WTC11 (cell line): ENCODE measurements around the gene MAPK12. TPM values are rescaled to one million over a fixed set of nuclear protein-coding genes. Genes with fewer than 3 reads are reported as not detected.

ENCODE experiments used
- ATAC-seq: fragments of 200-7000 bp; cut with Tn5 transposase; 2 replicates; pipeline ENCODE4 v1.10.0; 2021; ENCODE audit warnings: mild to moderate bottlenecking, moderate library complexity
- CTCF ChIA-PET: fragments of 300-600 bp; sonication (Branson Sonifier 250); formaldehyde crosslinking; loops from one replicate; lab custom pipeline; 2021; ENCODE audit warnings: antibody characterized with exemption; lab: Charles Lee
- POLR2A ChIA-PET: fragments of 350-600 bp; sonication (Branson Sonifier 250); formaldehyde crosslinking; loops from one replicate; lab custom pipeline; 2021; ENCODE audit warnings: antibody characterized with exemption; lab: Charles Lee
- DNase-seq: peaks from one replicate; pipeline ENCODE4 v3.0.0; 2021; ENCODE audit warnings: low spot score
- H3K27ac Mint-ChIP-seq: 2 replicates; pipeline ENCODE4 v1.8.0; 2021; ENCODE audit warnings: mixed read lengths
- H3K27me3 Mint-ChIP-seq: 2 replicates; pipeline ENCODE4 v1.8.0; 2021; ENCODE audit warnings: low read depth, mild to moderate bottlenecking, moderate library complexity, mixed read lengths
- H3K36me3 Mint-ChIP-seq: 2 replicates; pipeline ENCODE4 v1.8.0; 2021; ENCODE audit warnings: mixed read lengths
- H3K4me1 Mint-ChIP-seq: 2 replicates; pipeline ENCODE4 v1.8.0; 2022; ENCODE audit warnings: mixed read lengths
- H3K4me3 Mint-ChIP-seq: 2 replicates; pipeline ENCODE4 v1.8.0; 2021; ENCODE audit warnings: mild to moderate bottlenecking, moderate library complexity, mixed read lengths
- H3K9me3 Mint-ChIP-seq: 2 replicates; pipeline ENCODE4 v1.8.0; 2021; ENCODE audit warnings: mixed read lengths
- AR ChIP-seq: fragments of 250-450 bp; sonication (Bioruptor Pico); IDR thresholded peaks from 2 replicates; pipeline ENCODE4 v1.9.0; 2021; ENCODE audit warnings: mild to moderate bottlenecking
- ARID4B ChIP-seq: sonication (generic); formaldehyde crosslinking; IDR thresholded peaks from 2 replicates; pipeline ENCODE4 v1.8.0; 2023; ENCODE audit warnings: missing genetic modification reagents, mild to moderate bottlenecking, borderline replicate concordance
- CBFB ChIP-seq: sonication (generic); formaldehyde crosslinking; IDR thresholded peaks from 2 replicates; pipeline ENCODE4 v1.8.1; 2022; ENCODE audit warnings: mild to moderate bottlenecking, low read depth, missing genetic modification reagents
- FOXK1 ChIP-seq: sonication (generic); formaldehyde crosslinking; IDR thresholded peaks from 2 replicates; pipeline ENCODE4 v1.8.0; 2022; ENCODE audit warnings: mild to moderate bottlenecking, moderate library complexity, missing genetic modification reagents
- HMGA2 ChIP-seq: fragments of 250-450 bp; sonication (Bioruptor Pico); IDR thresholded peaks from 2 replicates; pipeline ENCODE4 v1.4.0; 2021; ENCODE audit warnings: mild to moderate bottlenecking, moderate library complexity
- JAZF1 ChIP-seq: fragments of 250-450 bp; sonication (Bioruptor Pico); IDR thresholded peaks from 2 replicates; pipeline ENCODE4 v1.9.0; 2021; ENCODE audit warnings: moderate library complexity, mild to moderate bottlenecking, inconsistent platforms
- MAX ChIP-seq: sonication (generic); formaldehyde crosslinking; IDR thresholded peaks from 2 replicates; pipeline ENCODE4 v1.8.0; 2022; ENCODE audit warnings: mild to moderate bottlenecking, missing genetic modification reagents
- PRDM15 ChIP-seq: sonication (generic); formaldehyde crosslinking; IDR thresholded peaks from 2 replicates; pipeline ENCODE4 v1.8.0; 2022; ENCODE audit warnings: missing genetic modification reagents
- PREB ChIP-seq: sonication (generic); formaldehyde crosslinking; IDR thresholded peaks from 2 replicates; pipeline ENCODE4 v1.8.1; 2022; ENCODE audit warnings: mild to moderate bottlenecking, missing genetic modification reagents, moderate library complexity, borderline replicate concordance
- RORB ChIP-seq: fragments of 250-450 bp; sonication (Bioruptor Pico); IDR thresholded peaks from 2 replicates; pipeline ENCODE4 v1.9.0; 2021; ENCODE audit warnings: mild to moderate bottlenecking
- SOX15 ChIP-seq: fragments of 250-450 bp; sonication (Bioruptor Pico); IDR thresholded peaks from 2 replicates; pipeline ENCODE4 v1.9.0; 2021; ENCODE audit warnings: mild to moderate bottlenecking
- SP1 ChIP-seq: sonication (generic); formaldehyde crosslinking; conservative IDR thresholded peaks from 2 replicates; pipeline ENCODE4 v1.8.1; 2022; ENCODE audit warnings: missing genetic modification reagents
- ZBTB21 ChIP-seq: sonication (generic); formaldehyde crosslinking; IDR thresholded peaks from 2 replicates; pipeline ENCODE4 v1.8.1; 2023; ENCODE audit warnings: mild to moderate bottlenecking, missing genetic modification reagents, borderline replicate concordance
- ZBTB43 ChIP-seq: sonication (generic); formaldehyde crosslinking; IDR thresholded peaks from 2 replicates; pipeline ENCODE4 v1.8.1; 2023; ENCODE audit warnings: mild to moderate bottlenecking, missing genetic modification reagents
- ZNF263 ChIP-seq: sonication (generic); formaldehyde crosslinking; IDR thresholded peaks from 2 replicates; pipeline ENCODE4 v1.8.1; 2022; ENCODE audit warnings: low read depth, mild to moderate bottlenecking, moderate library complexity, missing genetic modification reagents
- ZNF416 ChIP-seq: fragments of 250-450 bp; sonication (Bioruptor Pico); IDR thresholded peaks from 2 replicates; pipeline ENCODE4 v1.9.0; 2021; ENCODE audit warnings: mild to moderate bottlenecking, inconsistent platforms
- ZNF671 ChIP-seq: fragments of 250-450 bp; sonication (Bioruptor Pico); IDR thresholded peaks from 2 replicates; pipeline ENCODE4 v1.8.0; 2021; ENCODE audit warnings: mild to moderate bottlenecking
- ZSCAN18 ChIP-seq: fragments of 250-450 bp; sonication (Bioruptor Pico); IDR thresholded peaks from 2 replicates; pipeline ENCODE4 v2.1.2; 2022; ENCODE audit warnings: mild to moderate bottlenecking, moderate library complexity
- total RNA-seq: library from RNA; stranded (reverse); gene quantifications from 3 replicates; pipeline ENCODE4 v1.2.3, GENCODE V29; 2021

The MAPK12 gene
- total RNA-seq, 1 experiment from 2014 or later: 31.0 TPM

- H3K4me3 Mint-ChIP-seq: no peak overlapping the region
- TF ChIP-seq PREB (CRISPR knock-in tag) (no peak), ZBTB21 (CRISPR knock-in tag) (no peak), SP1 (CRISPR knock-in tag) (no peak), RORB (CRISPR knock-in tag) (no peak), ZNF416 (CRISPR knock-in tag) (no peak), ZSCAN18 (no peak), ARID4B (no peak)
- TF ChIP-seq, all 79 proteins: peak for 0
- Mint-ChIP-seq H3K4me1 (peaks cover 5% of the 10 kb centered on the region; the same call in 1 of the 2 replicates), H3K36me3 (peaks cover 35% of the 10 kb centered on the region), H3K27ac (no peak overlapping the region), H3K9me3 (no peaks in the 10 kb centered on the region), H3K27me3 (no peaks in the 10 kb centered on the region)
- CTCF ChIA-PET: interaction anchor here (0.7 to 1.0 kb wide), 3 partner anchors 20 to 79 kb away, joined by 3 to 5 read pairs (median 3); no protein-coding TSS in a partner anchor
- POLR2A ChIA-PET: no interaction called here
- ATAC-seq (no peak), DNase-seq (no peak)
Observed at GRCh38 chr22:50220603-50221409, 40.7 kb downstream of the MAPK12 start.

GRCh38 chr22:50219800-50220602, 41.5 kb downstream of the MAPK12 start:
- ATAC-seq: no peak
- ChIA-PET CTCF (no interaction called here), POLR2A (no interaction called here)
- H3K36me3 Mint-ChIP-seq: peaks cover 36% of the 10 kb centered on the region
- no peaks in the 10 kb centered on the region for H3K9me3 Mint-ChIP-seq
- H3K4me3 Mint-ChIP-seq: no peak overlapping the region
- DNase-seq: no peak
- no peaks in the 10 kb centered on the region for H3K27me3 Mint-ChIP-seq
- no peak overlapping the region for H3K27ac Mint-ChIP-seq
- peaks cover 5% of the 10 kb centered on the region; the same call in 1 of the 2 replicates for H3K4me1 Mint-ChIP-seq
- no peak for TF ChIP-seq MAX (CRISPR knock-in tag)
- no peak for TF ChIP-seq AR (CRISPR knock-in tag)
- TF ChIP-seq HMGA2 (CRISPR knock-in tag): no peak
- no peak for TF ChIP-seq JAZF1 (CRISPR knock-in tag)
- no peak for TF ChIP-seq ZNF671 (CRISPR knock-in tag)
- no peak for TF ChIP-seq ZBTB43 (CRISPR knock-in tag)
- TF ChIP-seq ZNF263: no peak
- no peak for TF ChIP-seq FOXK1
- no peak for TF ChIP-seq SOX15 (CRISPR knock-in tag)
- TF ChIP-seq PRDM15 (CRISPR knock-in tag): no peak
- TF ChIP-seq CBFB (CRISPR knock-in tag): no peak
